ENCODE data around the gene HEG1. TPM values are rescaled to one million over a fixed set of nuclear protein-coding genes. Genes with fewer than 3 reads are reported as not detected.

The HEG1 gene
- total RNA-seq, 1 experiment from 2014 or later, result 34.3 TPM

- TF ChIP-seq CTCF (conservative IDR thresholded peaks at IDR 0.05; ENCODE audit: low read depth, low read length) (no peak), EZH2 (IDR thresholded peaks at IDR 0.05; ENCODE audit: borderline replicate concordance, low read depth, low read length, poor library complexity, severe bottlenecking) (no peak)
- H3K4me1 ChIP-seq (ENCODE audit: insufficient read depth, low read length, poor library complexity, severe bottlenecking), result no peaks in the 10 kb centered on the region
- ChIA-PET CTCF (no interaction called here), POLR2A (ENCODE audit: low non-redundant PET) (no interaction called here)
- peaks cover 60% of the 10 kb centered on the region for H3K36me3 ChIP-seq (ENCODE audit: insufficient read depth, low read length, poor library complexity, severe bottlenecking)
- no TSS peak for BruUV-seq (replicated peaks)
- H3K27me3 ChIP-seq (replicated peaks; ENCODE audit: insufficient read depth, low read depth, low read length, poor library complexity), result no peaks in the 10 kb centered on the region
- H3K27ac ChIP-seq (ENCODE audit: low read depth, low read length, poor library complexity, severe bottlenecking), result no peak overlapping the region
- intact Hi-C loops (cut with micrococcal nuclease; ENCODE audit: unreplicated experiment), result no loop called here
- H3K9me3 ChIP-seq (ENCODE audit: low read depth, low read length, poor library complexity, severe bottlenecking), result no peaks in the 10 kb centered on the region
- H3K4me3 ChIP-seq (ENCODE audit: low read depth, low read length, poor library complexity, severe bottlenecking), result no peak overlapping the region
- no peak for DNase-seq (ENCODE audit: low spot score)
Observed at GRCh38 chr3:125011941-125012340, 43.9 kb downstream of the HEG1 start.

- no peak for DNase-seq (ENCODE audit: low spot score)
- Histone ChIP-seq H3K27me3 (replicated peaks; ENCODE audit: insufficient read depth, low read depth, low read length, poor library complexity) (no peaks in the 10 kb centered on the region), H3K9me3 (ENCODE audit: low read depth, low read length, poor library complexity, severe bottlenecking) (no peaks in the 10 kb centered on the region), H3K4me1 (ENCODE audit: insufficient read depth, low read length, poor library complexity, severe bottlenecking) (peaks cover 3% of the 10 kb centered on the region), H3K36me3 (ENCODE audit: insufficient read depth, low read length, poor library complexity, severe bottlenecking) (peaks cover 63% of the 10 kb centered on the region), H3K4me3 (ENCODE audit: low read depth, low read length, poor library complexity, severe bottlenecking) (no peak overlapping the region), H3K27ac (ENCODE audit: low read depth, low read length, poor library complexity, severe bottlenecking) (no peak overlapping the region)
- intact Hi-C loops (cut with micrococcal nuclease; ENCODE audit: unreplicated experiment), result no loop called here
- BruUV-seq (replicated peaks), result no TSS peak
- POLR2A ChIA-PET (ENCODE audit: low non-redundant PET), result interaction anchor here (0.6 kb wide), 1 partner anchor 585 kb away, joined by 3 read pairs; no protein-coding TSS in a partner anchor
- CTCF ChIA-PET, result no interaction called here
- TF ChIP-seq CTCF (conservative IDR thresholded peaks at IDR 0.05; ENCODE audit: low read depth, low read length), result no peak
- no peak for TF ChIP-seq EZH2 (IDR thresholded peaks at IDR 0.05; ENCODE audit: borderline replicate concordance, low read depth, low read length, poor library complexity, severe bottlenecking)
Observed at GRCh38 chr3:125010393-125010792, 45.4 kb downstream of the HEG1 start.

- no peak for DNase-seq (ENCODE audit: low spot score)
- Histone ChIP-seq H3K4me1 (ENCODE audit: insufficient read depth, low read length, poor library complexity, severe bottlenecking) (peaks cover 3% of the 10 kb centered on the region), H3K27me3 (replicated peaks; ENCODE audit: insufficient read depth, low read depth, low read length, poor library complexity) (no peaks in the 10 kb centered on the region), H3K27ac (ENCODE audit: low read depth, low read length, poor library complexity, severe bottlenecking) (no peak overlapping the region), H3K9me3 (ENCODE audit: low read depth, low read length, poor library complexity, severe bottlenecking) (no peaks in the 10 kb centered on the region), H3K36me3 (ENCODE audit: insufficient read depth, low read length, poor library complexity, severe bottlenecking) (peaks cover 57% of the 10 kb centered on the region), H3K4me3 (ENCODE audit: low read depth, low read length, poor library complexity, severe bottlenecking) (no peak overlapping the region)
- POLR2A ChIA-PET (ENCODE audit: low non-redundant PET), result no interaction called here
- TF ChIP-seq EZH2 (IDR thresholded peaks at IDR 0.05; ENCODE audit: borderline replicate concordance, low read depth, low read length, poor library complexity, severe bottlenecking) (no peak), CTCF (conservative IDR thresholded peaks at IDR 0.05; ENCODE audit: low read depth, low read length) (no peak)
- CTCF ChIA-PET, result no interaction called here
- intact Hi-C loops (cut with micrococcal nuclease; ENCODE audit: unreplicated experiment), result no loop called here
- no TSS peak for BruUV-seq (replicated peaks)
Observed at GRCh38 chr3:125008766-125009165, 47.0 kb downstream of the HEG1 start.

Data from A673 (cell line).